DOHH2 (cell line): ENCODE data around the gene RPS6KA4.

Experiments
- CTCF ChIP-seq: fragments of 200-600 bp; sonication (generic); IDR thresholded peaks from one replicate; pipeline ENCODE4 v1.5.1; 2014; ENCODE audit warnings: antibody characterized with exemption, mild to moderate bottlenecking, low read depth, low read length; ENCODE audit not compliant: poor library complexity, severe bottlenecking
- EZH2phosphoT487 ChIP-seq: fragments of 200-600 bp; sonication (generic); IDR thresholded peaks from 2 replicates; pipeline ENCODE4 v1.6.1; 2017; ENCODE audit warnings: borderline replicate concordance, mild to moderate bottlenecking, antibody characterized with exemption, low read length, moderate library complexity, mixed read lengths

GRCh38 chr11:64343767-64344559, 15.0 kb upstream of the RPS6KA4 start:
- TF ChIP-seq CTCF (peak; percentile 35), EZH2phosphoT487 (no peak)
